Measurements from ENCODE around the gene EML4.

- TF ChIP-seq CTCF (IDR thresholded peaks at IDR 0.05; ENCODE audit: borderline replicate concordance, extremely low read depth, low read length, poor library complexity, severe bottlenecking) (no peak), EZH2 (IDR thresholded peaks at IDR 0.05; ENCODE audit: borderline replicate concordance, low read depth, low read length, severe bottlenecking) (no peak)
These were observed 33.5 kb upstream of the EML4 start for GRCh38 chr2:42135381-42136312.
